Measurements from ENCODE around the gene CNBP. TPM values are rescaled to one million over a fixed set of nuclear protein-coding genes. Genes with fewer than 3 reads are reported as not detected.
"Not testable (repeated sequence)": the region's sequence is repeated elsewhere in the genome, so short reads cannot be mapped to it uniquely, and the experiment has no call there.

CNBP gene
- total RNA-seq, 1 experiment from 2014 or later: 283 TPM

GRCh38 chr3:129195731-129196256 is 12.1 kb upstream of the CNBP start:
- in situ Hi-C loops (cut with HindIII; ENCODE audit: low pct_unique_long_range_greater_than_20kb, low sequenced_read_pairs): no loop called here
- peak; percentile 71 for DNase-seq (ENCODE audit: low read depth)

- DNase-seq (ENCODE audit: low read depth); in situ Hi-C loops (cut with HindIII; ENCODE audit: low pct_unique_long_range_greater_than_20kb, low sequenced_read_pairs): not testable (repeated sequence)
Measured at GRCh38 chr3:129189793-129190192, 6.1 kb upstream of the CNBP start.

GRCh38 chr3:129187857-129188256 is 4.2 kb upstream of the CNBP start:
- no peak for DNase-seq (ENCODE audit: low read depth)
- in situ Hi-C loops (cut with HindIII; ENCODE audit: low pct_unique_long_range_greater_than_20kb, low sequenced_read_pairs): no loop called here

GRCh38 chr3:129185783-129186182 is 2.1 kb upstream of the CNBP start:
- DNase-seq (ENCODE audit: low read depth): no peak
- in situ Hi-C loops (cut with HindIII; ENCODE audit: low pct_unique_long_range_greater_than_20kb, low sequenced_read_pairs): no loop called here

GRCh38 chr3:129184784-129185542 is 1.3 kb upstream of the CNBP start:
- in situ Hi-C loops (cut with HindIII; ENCODE audit: low pct_unique_long_range_greater_than_20kb, low sequenced_read_pairs); DNase-seq (ENCODE audit: low read depth): not testable (repeated sequence)

GRCh38 chr3:129184396-129184657 is 631 bp upstream of the CNBP start:
- DNase-seq (ENCODE audit: low read depth): no peak
- in situ Hi-C loops (cut with HindIII; ENCODE audit: low pct_unique_long_range_greater_than_20kb, low sequenced_read_pairs): no loop called here

GRCh38 chr3:129182390-129183185 is 1.1 kb downstream of the CNBP start:
- in situ Hi-C loops (cut with HindIII; ENCODE audit: low pct_unique_long_range_greater_than_20kb, low sequenced_read_pairs): no loop called here

GRCh38 chr3:129181819-129182218 is 1.9 kb downstream of the CNBP start:
- in situ Hi-C loops (cut with HindIII; ENCODE audit: low pct_unique_long_range_greater_than_20kb, low sequenced_read_pairs): no loop called here
- DNase-seq (ENCODE audit: low read depth): no peak

More at GRCh38 chr3:129182390-129183185, 1.1 kb downstream of the CNBP start:
- no peak for DNase-seq (ENCODE audit: low read depth)

- in situ Hi-C loops (cut with HindIII; ENCODE audit: low pct_unique_long_range_greater_than_20kb, low sequenced_read_pairs): no loop called here
- DNase-seq (ENCODE audit: low read depth): no peak
Measured at GRCh38 chr3:129180461-129180860, 3.2 kb downstream of the CNBP start.

GRCh38 chr3:129176051-129176450 is 7.6 kb downstream of the CNBP start:
- in situ Hi-C loops (cut with HindIII; ENCODE audit: low pct_unique_long_range_greater_than_20kb, low sequenced_read_pairs): no loop called here
- DNase-seq (ENCODE audit: low read depth): no peak

GRCh38 chr3:129173725-129174124 is 10.0 kb downstream of the CNBP start:
- in situ Hi-C loops (cut with HindIII; ENCODE audit: low pct_unique_long_range_greater_than_20kb, low sequenced_read_pairs): no loop called here
- no peak for DNase-seq (ENCODE audit: low read depth)

GRCh38 chr3:129173206-129173605 is 10.5 kb downstream of the CNBP start:
- in situ Hi-C loops (cut with HindIII; ENCODE audit: low pct_unique_long_range_greater_than_20kb, low sequenced_read_pairs): no loop called here
- no peak for DNase-seq (ENCODE audit: low read depth)

- DNase-seq (ENCODE audit: low read depth): no peak
- in situ Hi-C loops (cut with HindIII; ENCODE audit: low pct_unique_long_range_greater_than_20kb, low sequenced_read_pairs): no loop called here
Measured at GRCh38 chr3:129166579-129167332, 16.9 kb downstream of the CNBP start.

- in situ Hi-C loops (cut with HindIII; ENCODE audit: low pct_unique_long_range_greater_than_20kb, low sequenced_read_pairs); DNase-seq (ENCODE audit: low read depth): not testable (repeated sequence)
Measured at GRCh38 chr3:129165594-129165993, 18.1 kb downstream of the CNBP start.

- in situ Hi-C loops (cut with HindIII; ENCODE audit: low pct_unique_long_range_greater_than_20kb, low sequenced_read_pairs): no loop called here
- no peak for DNase-seq (ENCODE audit: low read depth)
Measured at GRCh38 chr3:129164500-129164899, 19.2 kb downstream of the CNBP start.

- in situ Hi-C loops (cut with HindIII; ENCODE audit: low pct_unique_long_range_greater_than_20kb, low sequenced_read_pairs): no loop called here
Measured at GRCh38 chr3:129162729-129163579, 20.7 kb downstream of the CNBP start.

GRCh38 chr3:129161860-129162271 is 21.8 kb downstream of the CNBP start:
- no peak for DNase-seq (ENCODE audit: low read depth)
- in situ Hi-C loops (cut with HindIII; ENCODE audit: low pct_unique_long_range_greater_than_20kb, low sequenced_read_pairs): no loop called here

More at GRCh38 chr3:129162729-129163579, 20.7 kb downstream of the CNBP start:
- no peak for DNase-seq (ENCODE audit: low read depth)

All from Caki2 (cell line).